Liver (tissue), 9 donors: ENCODE measurements around the gene BCAR3. TPM values are rescaled to one million over a fixed set of nuclear protein-coding genes. Genes with fewer than 3 reads are reported as not detected.

Experiments
- DNase-seq: peaks from one replicate; pipeline ENCODE4 v3.0.0-alpha.2; 2017; ENCODE audit warnings: low spot score
- H3K27ac ChIP-seq, 2 donors: one replicate each; pipeline ENCODE4 v1.7.0; 2013; ENCODE audit warnings: inconsistent platforms in 2 of 2, low read length in 2 of 2, control low read depth in 1 of 2, low read depth in 1 of 2, mild to moderate bottlenecking in 1 of 2
- H3K27me3 ChIP-seq, 4 donors: one replicate each; pipeline versions ENCODE4 v1.6.1 to v1.7.0; 2013; ENCODE audit warnings: low read length in 3 of 4, inconsistent platforms in 1 of 4, mild to moderate bottlenecking in 1 of 4, moderate library complexity in 1 of 4; ENCODE audit not compliant: control insufficient read depth in 4 of 4, insufficient read depth in 4 of 4
- H3K36me3 ChIP-seq, 4 donors: one replicate each; pipeline versions ENCODE4 v1.6.1 to v1.7.0; 2013; ENCODE audit warnings: low read length in 3 of 4, mild to moderate bottlenecking in 3 of 4, low read depth in 1 of 4, moderate library complexity in 1 of 4; ENCODE audit not compliant: control insufficient read depth in 4 of 4, insufficient read depth in 3 of 4
- H3K4me1 ChIP-seq, 4 donors: one replicate each; pipeline versions ENCODE4 v1.6.1 to v1.7.0; 2013; ENCODE audit warnings: low read length in 3 of 4, mild to moderate bottlenecking in 3 of 4, moderate library complexity in 1 of 4; ENCODE audit not compliant: control insufficient read depth in 4 of 4, insufficient read depth in 4 of 4
- H3K4me3 ChIP-seq, 3 donors: one replicate each; pipeline versions ENCODE4 v1.6.1 to v1.7.0; 2013; ENCODE audit warnings: low read length in 3 of 3, control low read depth in 1 of 3, low read depth in 1 of 3, mild to moderate bottlenecking in 1 of 3
- H3K9ac ChIP-seq, 2 donors: one replicate each; pipeline ENCODE4 v1.7.0; 2013; ENCODE audit warnings: low read length in 2 of 2, mild to moderate bottlenecking in 2 of 2, moderate library complexity in 2 of 2, control low read depth in 1 of 2, low read depth in 1 of 2
- H3K9me3 ChIP-seq, 4 donors: one replicate each; pipeline versions ENCODE4 v1.6.1 to v1.7.0; 2013; ENCODE audit warnings: low read length in 3 of 4; ENCODE audit not compliant: control insufficient read depth in 4 of 4
- ATF3 ChIP-seq: IDR thresholded peaks from 2 replicates; pipeline ENCODE4 v1.6.1; 2016; ENCODE audit warnings: antibody characterized with exemption
- CTCF ChIP-seq: fragments of 150-350 bp; IDR thresholded peaks from 2 replicates; pipeline ENCODE4 v1.5.1; 2017; ENCODE audit warnings: improper control_type of control experiment, low read depth, low read length; ENCODE audit not compliant: missing input control
- EGR1 ChIP-seq, 2 donors: IDR thresholded peaks; 2 replicates each; pipeline ENCODE4 v1.6.1; 2016 to 2018; ENCODE audit warnings: antibody characterized with exemption in 2 of 2, low read depth in 2 of 2
- FOXA1 ChIP-seq: IDR thresholded peaks from 2 replicates; pipeline ENCODE4 v1.6.1; 2016; ENCODE audit warnings: antibody characterized with exemption
- FOXA2 ChIP-seq: IDR thresholded peaks from 2 replicates; pipeline ENCODE4 v1.6.1; 2016; ENCODE audit warnings: antibody characterized with exemption
- GABPA ChIP-seq, 2 donors: IDR thresholded peaks in 1 of 2; conservative IDR thresholded peaks in 1 of 2; 2 replicates each; pipeline ENCODE4 v1.6.1; 2016; ENCODE audit warnings: antibody characterized with exemption in 2 of 2, mild to moderate bottlenecking in 1 of 2, moderate library complexity in 1 of 2
- HNF4A ChIP-seq, 2 donors: conservative IDR thresholded peaks; 2 replicates each; pipeline ENCODE4 v1.6.1; 2016; ENCODE audit warnings: antibody characterized with exemption in 2 of 2, mild to moderate bottlenecking in 2 of 2
- HNF4G ChIP-seq: IDR thresholded peaks from 2 replicates; pipeline ENCODE4 v1.6.1; 2016; ENCODE audit warnings: antibody characterized with exemption
- JUND ChIP-seq, 2 donors: IDR thresholded peaks; 2 replicates each; pipeline ENCODE4 v1.6.1; 2016; ENCODE audit warnings: antibody characterized with exemption in 2 of 2
- MAX ChIP-seq: IDR thresholded peaks from 2 replicates; pipeline ENCODE4 v1.6.1; 2016; ENCODE audit warnings: antibody characterized with exemption
- NR2F2 ChIP-seq: IDR thresholded peaks from 2 replicates; pipeline ENCODE4 v1.6.1; 2016; ENCODE audit warnings: antibody characterized with exemption
- RAD21 ChIP-seq, 2 donors: IDR thresholded peaks; 2 replicates each; pipeline ENCODE4 v1.6.1; 2016; ENCODE audit warnings: antibody characterized with exemption in 2 of 2, mild to moderate bottlenecking in 2 of 2
- REST ChIP-seq: IDR thresholded peaks from 2 replicates; pipeline ENCODE4 v1.6.1; 2016; ENCODE audit warnings: antibody characterized with exemption, mild to moderate bottlenecking
- RXRA ChIP-seq, 2 donors: IDR thresholded peaks; 2 replicates each; pipeline ENCODE4 v1.6.1; 2017 to 2018; ENCODE audit warnings: antibody characterized with exemption in 2 of 2, mild to moderate bottlenecking in 1 of 2
- SP1 ChIP-seq: IDR thresholded peaks from 2 replicates; pipeline ENCODE4 v1.6.1; 2018; ENCODE audit warnings: antibody characterized with exemption, mild to moderate bottlenecking
- TAF1 ChIP-seq: conservative IDR thresholded peaks from 2 replicates; pipeline ENCODE4 v1.6.1; 2016; ENCODE audit warnings: antibody characterized with exemption, mild to moderate bottlenecking
- YY1 ChIP-seq: IDR thresholded peaks from 2 replicates; pipeline ENCODE4 v1.6.1; 2016; ENCODE audit warnings: antibody characterized with exemption, mild to moderate bottlenecking
- ZBTB33 ChIP-seq: IDR thresholded peaks from 2 replicates; pipeline ENCODE4 v1.6.1; 2016; ENCODE audit warnings: antibody characterized with exemption
- WGBS: extraction: QIAGEN DNeasy Blood & Tissue Kit; methylation state at CpG from one replicate; pipeline ENCODE4 v1.1.7; 2013; 5-methylcytosine and 5-hydroxymethylcytosine counted together
- polyA plus RNA-seq, 2 donors: library from polyadenylated mRNA; stranded (reverse) in 1 of 2; unstranded in 1 of 2; fragments of 200-250 nt in 1 of 2; fragments of >200 nt in 1 of 2; fragmentation: Nextera tagmentation in 1 of 2; extraction: Ambion mirVana in 1 of 2; gene quantifications; one replicate each; pipeline versions ENCODE4 v1.2.1 to v1.2.3, GENCODE V29; 2013 to 2015
- total RNA-seq, 2 donors: library from RNA; depleted of rRNA; stranded (reverse); fragments of >200 nt; gene quantifications; one replicate each; pipeline ENCODE4 v1.2.3, GENCODE V29; 2014
- donor health status: healthy.
- donor health status: healthy.
- donor health status: healthy.
- donor health status: healthy.
- donor health status: healthy.

The BCAR3 gene
- total and polyA plus RNA-seq, 4 donors = 2.8 to 10.3 (median 7.7) TPM

GRCh38 chr1:93717640-93718039 is 36.0 kb upstream of the BCAR3 start:
- no peaks in the 10 kb centered on the region for H3K9me3 ChIP-seq
- no peak for TF ChIP-seq SP1
- TF ChIP-seq RAD21 (IDR thresholded peaks at IDR 0.05) = no peak
- no peak for TF ChIP-seq JUND (IDR thresholded peaks at IDR 0.05)
- no peak for TF ChIP-seq HNF4A (conservative IDR thresholded peaks at IDR 0.05)
- TF ChIP-seq TAF1 = no peak
- TF ChIP-seq RXRA (IDR thresholded peaks at IDR 0.05) = no peak
- TF ChIP-seq ATF3 = no peak
- TF ChIP-seq REST = no peak
- no peak for TF ChIP-seq GABPA (IDR thresholded peaks at IDR 0.05 in 1 of 2, conservative IDR thresholded peaks at IDR 0.05 in 1 of 2)
- TF ChIP-seq MAX = no peak
- TF ChIP-seq NR2F2 = no peak
- no peak for TF ChIP-seq FOXA2
- no peak for TF ChIP-seq ZBTB33
- TF ChIP-seq EGR1 (IDR thresholded peaks at IDR 0.05; ENCODE audit: low read depth in 2 of 2) = no peak
- TF ChIP-seq FOXA1 = no peak
- no peak for TF ChIP-seq CTCF
- no peak for TF ChIP-seq HNF4G
- TF ChIP-seq YY1 = no peak
- H3K4me3 ChIP-seq = no peak overlapping the region
- no peak for DNase-seq
- WGBS = 92% methylated on average over 7 of the region's 7 CpGs
- no peaks in the 10 kb centered on the region for H3K27me3 ChIP-seq
- H3K9ac ChIP-seq = no peak overlapping the region
- H3K36me3 ChIP-seq = no peaks in the 10 kb centered on the region
- peaks cover 0 to 1% (median 0%) of the 10 kb centered on the region in 4 donors for H3K4me1 ChIP-seq
- H3K27ac ChIP-seq = no peak overlapping the region
